ENCODE data around the gene SPPL2A.

SPPL2A gene

GRCh38 chr15:50740955-50741354 lies 24.6 kb downstream of the SPPL2A start:
- Histone ChIP-seq H3K27me3 (ENCODE audit: insufficient read depth, poor library complexity, severe bottlenecking) (no peaks in the 10 kb centered on the region), H3K36me3 (ENCODE audit: low read depth) (peaks cover 72% of the 10 kb centered on the region), H3K27ac (ENCODE audit: poor library complexity, severe bottlenecking) (no peak overlapping the region), H3K4me1 (ENCODE audit: insufficient read depth, poor library complexity, severe bottlenecking) (no peaks in the 10 kb centered on the region), H3K9me3 (ENCODE audit: severe bottlenecking) (no peaks in the 10 kb centered on the region), H3K4me3 (ENCODE audit: severe bottlenecking) (no peak overlapping the region)
- TF ChIP-seq, protein P1, sequence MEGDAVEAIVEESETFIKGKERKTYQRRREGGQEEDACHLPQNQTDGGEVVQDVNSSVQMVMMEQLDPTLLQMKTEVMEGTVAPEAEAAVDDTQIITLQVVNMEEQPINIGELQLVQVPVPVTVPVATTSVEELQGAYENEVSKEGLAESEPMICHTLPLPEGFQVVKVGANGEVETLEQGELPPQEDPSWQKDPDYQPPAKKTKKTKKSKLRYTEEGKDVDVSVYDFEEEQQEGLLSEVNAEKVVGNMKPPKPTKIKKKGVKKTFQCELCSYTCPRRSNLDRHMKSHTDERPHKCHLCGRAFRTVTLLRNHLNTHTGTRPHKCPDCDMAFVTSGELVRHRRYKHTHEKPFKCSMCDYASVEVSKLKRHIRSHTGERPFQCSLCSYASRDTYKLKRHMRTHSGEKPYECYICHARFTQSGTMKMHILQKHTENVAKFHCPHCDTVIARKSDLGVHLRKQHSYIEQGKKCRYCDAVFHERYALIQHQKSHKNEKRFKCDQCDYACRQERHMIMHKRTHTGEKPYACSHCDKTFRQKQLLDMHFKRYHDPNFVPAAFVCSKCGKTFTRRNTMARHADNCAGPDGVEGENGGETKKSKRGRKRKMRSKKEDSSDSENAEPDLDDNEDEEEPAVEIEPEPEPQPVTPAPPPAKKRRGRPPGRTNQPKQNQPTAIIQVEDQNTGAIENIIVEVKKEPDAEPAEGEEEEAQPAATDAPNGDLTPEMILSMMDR (IDR thresholded peaks at IDR 0.05; ENCODE audit: poor library complexity, severe bottlenecking) = no peak
- ATAC-seq (ENCODE audit: low read depth) (no peak), DNase-seq (ENCODE audit: low spot score) (no peak)

- ATAC-seq (ENCODE audit: low read depth) (no peak), DNase-seq (ENCODE audit: low spot score) (no peak)
- H3K4me1 ChIP-seq (ENCODE audit: insufficient read depth, poor library complexity, severe bottlenecking) = no peaks in the 10 kb centered on the region
- H3K27ac ChIP-seq (ENCODE audit: poor library complexity, severe bottlenecking) = no peak overlapping the region
- H3K36me3 ChIP-seq (ENCODE audit: low read depth) = peaks cover 86% of the 10 kb centered on the region
- TF ChIP-seq, protein P1 (IDR thresholded peaks at IDR 0.05; ENCODE audit: poor library complexity, severe bottlenecking) = no peak
- H3K9me3 ChIP-seq (ENCODE audit: severe bottlenecking) = no peaks in the 10 kb centered on the region
- H3K27me3 ChIP-seq (ENCODE audit: insufficient read depth, poor library complexity, severe bottlenecking) = no peaks in the 10 kb centered on the region
- no peak overlapping the region for H3K4me3 ChIP-seq (ENCODE audit: severe bottlenecking)
Observed at GRCh38 chr15:50736823-50737222, 28.7 kb downstream of the SPPL2A start.

DNA sequence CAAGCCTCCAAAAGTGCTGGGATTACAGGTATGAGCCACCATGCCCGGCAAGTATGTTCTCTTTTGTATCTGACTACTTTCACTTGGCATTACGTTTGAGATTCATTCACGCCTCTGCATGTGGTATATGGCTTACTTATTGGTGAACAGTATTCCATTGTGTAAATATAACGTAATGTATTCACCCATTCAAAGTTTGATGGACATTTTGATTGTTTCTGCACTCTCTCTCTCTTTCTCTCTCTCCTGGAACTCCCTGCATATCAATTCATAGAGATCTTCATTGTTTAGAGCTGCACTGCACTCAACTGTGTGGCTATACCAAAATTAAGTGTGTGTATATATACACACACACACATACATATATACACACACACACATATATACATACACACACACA lies 30.4 kb downstream of the SPPL2A start:
- ATAC-seq (ENCODE audit: low read depth) (no peak), DNase-seq (ENCODE audit: low spot score) (no peak)
- Histone ChIP-seq H3K27ac (ENCODE audit: poor library complexity, severe bottlenecking) (no peak overlapping the region), H3K36me3 (ENCODE audit: low read depth) (peaks cover 91% of the 10 kb centered on the region), H3K4me1 (ENCODE audit: insufficient read depth, poor library complexity, severe bottlenecking) (no peaks in the 10 kb centered on the region), H3K9me3 (ENCODE audit: severe bottlenecking) (no peaks in the 10 kb centered on the region), H3K4me3 (ENCODE audit: severe bottlenecking) (no peak overlapping the region), H3K27me3 (ENCODE audit: insufficient read depth, poor library complexity, severe bottlenecking) (no peaks in the 10 kb centered on the region)
- TF ChIP-seq, protein P1 (IDR thresholded peaks at IDR 0.05; ENCODE audit: poor library complexity, severe bottlenecking) = no peak

DNA sequence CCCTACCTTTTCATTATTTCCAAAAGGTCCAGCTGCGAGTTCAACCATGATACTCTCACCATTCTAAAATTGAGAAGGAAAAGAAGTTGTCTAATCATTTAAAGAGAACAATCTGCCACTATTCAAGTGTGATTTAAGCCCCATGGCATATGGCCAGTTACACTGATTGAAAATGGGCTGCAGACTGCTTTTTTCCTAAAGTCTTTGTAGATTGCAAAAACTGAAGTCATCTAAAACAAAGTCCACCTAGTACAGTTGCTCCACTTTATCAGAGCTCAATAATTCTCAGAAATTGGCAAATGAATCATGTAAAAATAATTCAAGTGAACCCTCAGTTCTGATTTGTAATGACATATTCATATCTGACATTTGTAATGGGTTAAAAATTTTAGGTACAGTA lies 39.2 kb downstream of the SPPL2A start:
- DNase-seq (ENCODE audit: low spot score) (no peak), ATAC-seq (ENCODE audit: low read depth) (no peak)
- no peaks in the 10 kb centered on the region for H3K27me3 ChIP-seq (ENCODE audit: insufficient read depth, poor library complexity, severe bottlenecking)
- TF ChIP-seq, protein P1 (IDR thresholded peaks at IDR 0.05; ENCODE audit: poor library complexity, severe bottlenecking) = no peak
- H3K4me3 ChIP-seq (ENCODE audit: severe bottlenecking) = no peak overlapping the region
- H3K36me3 ChIP-seq (ENCODE audit: low read depth) = peaks cover 69% of the 10 kb centered on the region
- H3K9me3 ChIP-seq (ENCODE audit: severe bottlenecking) = no peaks in the 10 kb centered on the region
- no peaks in the 10 kb centered on the region for H3K4me1 ChIP-seq (ENCODE audit: insufficient read depth, poor library complexity, severe bottlenecking)
- H3K27ac ChIP-seq (ENCODE audit: poor library complexity, severe bottlenecking) = no peak overlapping the region

DNA sequence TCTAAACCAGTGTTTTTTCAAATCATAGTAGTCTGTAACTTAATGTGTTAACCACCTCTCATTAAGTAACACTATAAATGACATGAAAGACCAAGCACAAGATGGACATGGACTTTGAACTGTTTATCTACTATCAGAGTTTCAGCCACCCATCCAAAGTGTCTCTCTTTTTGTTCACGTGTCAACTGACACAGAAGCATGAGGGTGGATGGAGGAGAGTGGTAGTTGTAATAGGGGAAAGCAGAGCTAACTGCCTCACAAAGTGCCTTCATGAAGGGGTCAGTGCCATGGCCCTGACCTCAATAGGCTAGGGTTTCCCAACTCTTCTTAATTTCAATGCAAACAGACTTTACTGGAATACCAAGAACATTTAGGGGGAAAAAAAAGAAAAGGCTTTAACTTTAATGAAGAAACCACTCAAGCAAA lies 46.8 kb downstream of the SPPL2A start:
- Histone ChIP-seq H3K27ac (ENCODE audit: poor library complexity, severe bottlenecking) (no peak overlapping the region), H3K9me3 (ENCODE audit: severe bottlenecking) (no peaks in the 10 kb centered on the region), H3K4me1 (ENCODE audit: insufficient read depth, poor library complexity, severe bottlenecking) (no peaks in the 10 kb centered on the region), H3K36me3 (ENCODE audit: low read depth) (peaks cover 49% of the 10 kb centered on the region), H3K27me3 (ENCODE audit: insufficient read depth, poor library complexity, severe bottlenecking) (no peaks in the 10 kb centered on the region), H3K4me3 (ENCODE audit: severe bottlenecking) (no peak overlapping the region)
- DNase-seq (ENCODE audit: low spot score) (no peak), ATAC-seq (ENCODE audit: low read depth) (no peak)
- TF ChIP-seq, protein P1 (IDR thresholded peaks at IDR 0.05; ENCODE audit: poor library complexity, severe bottlenecking) = no peak

Measured in RWPE2 (cell line).